Osteocyte (in vitro differentiated cells): Measurements from ENCODE around the gene BACE1-AS. TPM values are rescaled to one million over a fixed set of nuclear protein-coding genes. Genes with fewer than 3 reads are reported as not detected.

Experiments
- DNase-seq: peaks from one replicate; pipeline ENCODE4 v3.0.0; 2021; ENCODE audit warnings: mixed read lengths; ENCODE audit not compliant: unreplicated experiment; ENCODE audit errors: extremely low spot score
- H3K27ac Mint-ChIP-seq: one replicate; pipeline ENCODE4 v1.8.0; 2021; ENCODE audit warnings: mild to moderate bottlenecking, mixed read lengths; ENCODE audit not compliant: unreplicated experiment
- H3K27me3 Mint-ChIP-seq: one replicate; pipeline ENCODE4 v1.8.0; 2021; ENCODE audit warnings: mixed read lengths; ENCODE audit not compliant: unreplicated experiment
- H3K36me3 Mint-ChIP-seq: one replicate; pipeline ENCODE4 v1.8.0; 2021; ENCODE audit warnings: mixed read lengths; ENCODE audit not compliant: unreplicated experiment
- H3K4me1 Mint-ChIP-seq: one replicate; pipeline ENCODE4 v1.8.0; 2021; ENCODE audit warnings: mixed read lengths; ENCODE audit not compliant: unreplicated experiment
- H3K4me3 Mint-ChIP-seq: one replicate; pipeline ENCODE4 v1.8.0; 2021; ENCODE audit warnings: mild to moderate bottlenecking, moderate library complexity, mixed read lengths; ENCODE audit not compliant: unreplicated experiment
- H3K9me3 Mint-ChIP-seq: one replicate; pipeline ENCODE4 v1.8.0; 2021; ENCODE audit warnings: mixed read lengths; ENCODE audit not compliant: unreplicated experiment
- CTCF ChIP-seq: fragments of 200-600 bp; sonication (generic); IDR thresholded peaks from 2 replicates; pipeline ENCODE4 v1.5.0; 2021; ENCODE audit warnings: antibody characterized with exemption, mild to moderate bottlenecking, moderate library complexity
- total RNA-seq: library from RNA; stranded (reverse); gene quantifications from 2 replicates; pipeline ENCODE4 v1.2.1, GENCODE V29; 2021

The BACE1-AS gene
- total RNA-seq, 1 donor from 2014 or later = 10.9 TPM

GRCh38 chr11:117328375-117329010 lies 37.3 kb downstream of the BACE1-AS start:
- peaks cover 6% of the 10 kb centered on the region for H3K4me1 Mint-ChIP-seq
- H3K36me3 Mint-ChIP-seq = peaks cover 5% of the 10 kb centered on the region
- TF ChIP-seq CTCF = no peak
- no peaks in the 10 kb centered on the region for H3K27me3 Mint-ChIP-seq
- H3K9me3 Mint-ChIP-seq = no peaks in the 10 kb centered on the region
- H3K4me3 Mint-ChIP-seq = no peak overlapping the region
- no peak for DNase-seq
- no peak overlapping the region for H3K27ac Mint-ChIP-seq

- Mint-ChIP-seq H3K4me3 (no peak overlapping the region), H3K9me3 (no peaks in the 10 kb centered on the region), H3K27me3 (no peaks in the 10 kb centered on the region)
Observed at GRCh38 chr11:117332843-117333242, 41.7 kb downstream of the BACE1-AS start.

GRCh38 chr11:117333917-117334316 lies 42.8 kb downstream of the BACE1-AS start:
- H3K27ac Mint-ChIP-seq = no peak overlapping the region
- H3K9me3 Mint-ChIP-seq = no peaks in the 10 kb centered on the region
- no peak for DNase-seq
- TF ChIP-seq CTCF = no peak
- peaks cover 6% of the 10 kb centered on the region for H3K4me1 Mint-ChIP-seq
- H3K27me3 Mint-ChIP-seq = no peaks in the 10 kb centered on the region
- no peak overlapping the region for H3K4me3 Mint-ChIP-seq
- H3K36me3 Mint-ChIP-seq = peaks cover 19% of the 10 kb centered on the region

More at GRCh38 chr11:117332843-117333242, 41.7 kb downstream of the BACE1-AS start:
- H3K36me3 Mint-ChIP-seq = peaks cover 16% of the 10 kb centered on the region
- no peak for DNase-seq
- no peak for TF ChIP-seq CTCF
- no peak overlapping the region for H3K27ac Mint-ChIP-seq
- H3K4me1 Mint-ChIP-seq = peaks cover 6% of the 10 kb centered on the region

- Mint-ChIP-seq H3K27me3 (no peaks in the 10 kb centered on the region), H3K4me1 (peaks cover 4% of the 10 kb centered on the region), H3K27ac (no peak overlapping the region), H3K9me3 (no peaks in the 10 kb centered on the region), H3K36me3 (peaks cover 19% of the 10 kb centered on the region), H3K4me3 (no peak overlapping the region)
- no peak for DNase-seq
- no peak for TF ChIP-seq CTCF
Observed at GRCh38 chr11:117334896-117335295, 43.8 kb downstream of the BACE1-AS start.

- Mint-ChIP-seq H3K36me3 (peaks cover 20% of the 10 kb centered on the region), H3K4me1 (no peaks in the 10 kb centered on the region)
- no peak for TF ChIP-seq CTCF
Observed at GRCh38 chr11:117335399-117335798, 44.3 kb downstream of the BACE1-AS start.

More at GRCh38 chr11:117335399-117335798, 44.3 kb downstream of the BACE1-AS start:
- DNase-seq = no peak
- H3K9me3 Mint-ChIP-seq = no peaks in the 10 kb centered on the region
- H3K27me3 Mint-ChIP-seq = no peaks in the 10 kb centered on the region
- H3K27ac Mint-ChIP-seq = no peak overlapping the region
- no peak overlapping the region for H3K4me3 Mint-ChIP-seq
